ENCODE results near the gene SLC9C2.
"Not testable (repeated sequence)": the region's sequence is repeated elsewhere in the genome, so short reads cannot be mapped to it uniquely, and the experiment has no call there.

Gene SLC9C2

GRCh38 chr1:173603056-173603591, at the start of gene SLC9C2:
Gene SLC9C2 (minus strand): TSS chr1:173603072. CDS start chr1:173601776, 1,296 bp downstream.
- DNase-seq: no peak

DNA sequence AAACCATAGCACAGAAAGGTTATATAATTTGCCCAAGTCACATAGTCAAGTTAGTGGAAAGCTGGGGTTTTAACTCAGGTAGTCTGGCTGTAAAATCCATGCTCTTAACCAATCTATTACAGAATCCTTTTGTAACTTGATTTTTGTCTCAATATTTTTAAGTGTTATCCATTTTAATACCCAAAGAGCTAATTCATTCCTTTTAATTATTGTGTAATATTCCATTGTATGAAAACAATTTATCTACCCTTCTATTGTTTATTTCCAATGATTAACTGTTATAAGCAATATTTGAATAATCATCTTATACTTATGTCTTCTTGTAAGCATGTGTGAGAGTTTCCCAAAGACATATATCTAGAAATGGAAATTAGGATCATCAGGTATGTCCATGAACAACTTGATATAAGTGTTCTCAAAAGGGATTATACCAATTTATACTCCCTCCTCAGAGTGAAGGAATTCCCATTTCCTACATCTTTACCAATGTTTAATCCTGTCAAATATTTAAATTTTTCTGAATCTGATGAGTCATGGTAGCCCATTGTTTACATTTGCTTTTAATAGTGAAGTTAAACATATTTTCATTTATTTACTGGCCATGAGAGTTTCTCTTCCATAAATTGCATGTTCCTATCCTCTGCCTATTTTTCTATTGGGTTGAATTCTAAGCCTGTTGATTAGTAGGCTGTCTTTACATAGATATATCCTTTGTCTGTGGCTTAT, 46.2 kb upstream of the SLC9C2 start:
- DNase-seq: no peak

- no peak for DNase-seq
Measured at GRCh38 chr1:173646656-173647055, 43.8 kb upstream of the SLC9C2 start.

GRCh38 chr1:173642450-173643139, 39.7 kb upstream of the SLC9C2 start:
- not testable (repeated sequence) for DNase-seq

GRCh38 chr1:173639102-173639501, 36.2 kb upstream of the SLC9C2 start:
- DNase-seq: no peak

DNA sequence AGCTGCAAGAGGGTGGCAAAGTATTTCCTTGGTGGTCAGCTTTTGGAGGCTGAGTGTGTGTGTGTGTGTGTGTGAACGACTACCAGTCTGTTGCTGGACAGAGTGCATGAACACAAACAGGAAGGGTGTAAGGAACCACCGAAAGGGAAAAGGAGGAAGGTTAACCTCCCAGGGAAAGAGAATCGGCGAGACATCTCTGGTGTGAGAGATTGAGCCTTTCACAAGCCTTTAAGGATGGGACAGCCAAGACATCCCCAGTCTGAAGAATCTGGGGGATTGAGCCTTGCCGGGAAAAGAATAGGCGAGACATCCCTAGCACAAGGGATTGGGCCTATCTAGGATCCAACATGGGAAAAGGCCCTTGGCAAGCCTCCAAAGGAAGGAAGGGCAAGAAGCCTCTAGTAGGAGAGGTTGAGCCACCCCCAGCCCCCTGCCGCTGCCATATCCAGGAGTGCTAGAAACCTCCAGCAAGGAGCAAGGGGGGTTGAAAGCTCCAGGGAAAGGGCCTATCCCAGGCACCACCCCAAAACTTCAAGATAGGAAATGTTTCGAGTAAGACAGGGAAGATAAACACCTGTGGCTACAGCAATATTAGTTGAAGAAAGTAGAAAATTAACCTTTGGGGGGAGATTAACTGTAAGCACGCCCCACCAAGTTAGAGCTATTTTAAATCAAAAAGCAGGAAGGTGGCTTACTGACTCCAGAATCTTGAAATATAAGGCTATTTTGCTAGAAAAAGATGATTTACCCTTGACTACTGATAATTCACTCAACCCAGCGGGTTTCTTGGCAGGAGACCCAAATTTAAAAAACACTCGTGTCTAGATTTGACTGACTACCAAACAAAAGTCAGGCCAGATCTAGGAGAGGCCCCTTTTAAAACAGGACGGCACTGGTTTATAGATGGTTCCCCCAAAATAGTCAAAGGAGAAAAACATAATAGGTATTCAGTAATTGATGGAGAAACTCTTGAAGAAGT, 35.5 kb upstream of the SLC9C2 start:
- DNase-seq: no peak

DNA sequence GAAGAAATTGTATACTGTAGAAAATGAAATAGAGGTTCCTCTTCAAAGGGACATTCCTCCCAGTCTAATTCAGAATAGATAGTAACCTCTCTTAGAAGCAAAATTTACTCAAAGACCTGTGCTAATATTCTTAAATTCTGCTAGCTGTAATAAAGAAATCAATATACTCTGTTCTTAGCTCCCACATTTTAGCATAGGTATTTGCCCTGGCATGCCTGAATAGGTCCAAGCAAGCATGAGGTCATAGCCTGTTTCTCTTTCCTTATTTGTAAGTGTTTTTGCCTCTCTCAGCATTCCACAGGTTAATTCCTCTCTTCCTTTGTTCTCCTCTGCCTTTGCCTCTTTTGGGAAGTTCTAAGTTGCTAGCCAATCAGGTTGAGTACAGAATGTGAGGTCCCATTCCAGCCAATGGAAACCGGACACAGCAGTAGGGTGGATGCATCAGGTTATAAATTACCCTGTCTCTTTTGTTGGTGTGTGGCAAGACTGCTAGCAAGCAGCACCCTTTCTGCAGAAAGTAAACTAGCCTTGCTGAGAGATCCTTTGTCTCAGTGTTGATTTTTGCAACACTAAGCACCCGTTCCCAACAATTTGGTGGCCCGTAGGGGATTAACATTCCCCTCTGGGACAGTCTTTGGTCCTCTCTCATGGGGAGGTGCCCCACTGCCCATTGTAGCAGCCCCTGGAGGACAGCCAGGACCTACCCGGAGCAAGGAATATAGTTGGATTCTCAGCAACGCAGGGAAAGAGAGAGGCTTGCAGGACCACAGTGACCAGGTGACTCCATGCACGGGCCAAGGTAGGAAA, 34.6 kb upstream of the SLC9C2 start:
- not testable (repeated sequence) for DNase-seq

- DNase-seq: no peak
Measured at GRCh38 chr1:173635116-173635515, 32.2 kb upstream of the SLC9C2 start, which contains the start of gene TEX50. Gene TEX50 (plus strand): TSS chr1:173635338. CDS start chr1:173635522, 184 bp downstream.

- DNase-seq: no peak
Measured at GRCh38 chr1:173628888-173629287, 26.0 kb upstream of the SLC9C2 start.

GRCh38 chr1:173627269-173627668, 24.4 kb upstream of the SLC9C2 start:
- DNase-seq: no peak

DNA sequence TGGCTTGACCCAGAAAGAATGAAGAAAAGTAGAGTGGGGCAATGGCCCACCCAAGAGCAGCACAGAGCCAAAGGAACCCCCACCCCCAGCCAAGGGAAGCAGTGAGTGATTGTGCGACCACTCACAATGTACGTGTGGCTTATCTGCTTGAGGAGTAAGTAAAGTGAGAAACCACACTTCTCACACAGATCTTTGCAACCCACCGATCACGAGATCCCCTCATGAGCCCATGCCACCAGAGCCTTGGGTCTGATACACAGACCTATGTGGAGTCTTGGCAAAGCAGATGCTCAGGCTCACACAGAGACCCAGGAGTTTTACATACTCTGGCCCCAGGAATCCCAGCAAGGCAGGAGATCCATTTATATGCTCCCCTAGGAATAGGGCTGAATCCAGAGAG, 14.0 kb upstream of the SLC9C2 start:
- DNase-seq: no peak

DNA sequence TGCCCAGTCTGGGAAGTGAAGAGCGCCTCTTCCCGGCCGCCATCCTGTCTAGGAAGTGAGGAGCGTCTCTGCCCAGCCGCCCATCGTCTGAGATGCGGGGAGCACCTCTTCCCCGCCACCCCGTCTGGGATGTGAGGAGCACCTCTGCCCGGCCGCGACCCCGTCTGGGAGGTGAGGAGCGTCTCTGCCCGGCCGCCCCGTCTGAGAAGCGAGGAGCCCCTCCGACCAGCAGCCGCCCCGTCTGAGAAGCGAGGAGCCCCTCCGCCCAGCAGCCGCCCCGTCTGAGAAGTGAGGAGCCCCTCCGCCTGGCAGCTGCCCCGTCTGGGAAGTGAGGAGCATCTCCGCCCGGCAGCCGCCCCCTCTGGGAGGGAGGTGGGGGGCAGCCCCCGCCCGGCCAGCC, 10.2 kb upstream of the SLC9C2 start:
- DNase-seq: not testable (repeated sequence)

DNA sequence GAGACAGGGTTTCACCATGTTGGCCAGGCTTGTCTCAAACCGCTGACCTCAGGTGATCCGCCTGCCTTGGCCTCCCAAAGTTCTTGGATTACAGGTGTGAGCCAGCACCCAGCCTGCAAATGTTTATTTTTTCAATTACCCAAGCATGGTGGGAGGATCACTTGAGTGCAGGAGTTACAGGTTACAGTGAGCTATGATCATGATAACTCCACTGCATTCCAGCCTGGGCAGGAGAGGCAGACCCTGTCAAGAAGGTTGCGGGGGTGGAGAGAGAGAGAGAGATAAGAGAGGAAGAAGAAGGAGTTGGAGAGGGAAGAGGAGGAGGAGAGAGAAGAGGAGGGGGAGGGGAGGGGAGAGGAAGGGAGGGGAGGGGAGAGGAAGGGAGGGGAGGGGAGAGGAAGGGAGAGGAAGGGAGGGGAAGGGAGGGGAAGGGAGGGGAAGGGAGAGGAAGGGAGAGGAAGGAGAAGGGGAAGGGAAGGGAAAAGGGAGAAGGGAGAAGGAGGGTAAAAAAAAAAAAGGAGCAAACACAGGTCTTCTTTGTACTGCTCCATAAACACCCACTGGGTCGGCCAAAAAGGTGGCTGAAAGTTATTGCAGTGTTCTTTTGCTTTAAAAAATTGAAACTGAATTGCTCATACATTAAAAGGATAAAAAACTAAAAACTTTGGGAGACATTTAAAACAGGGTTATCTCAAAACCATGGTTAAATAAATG, 5.8 kb upstream of the SLC9C2 start:
- DNase-seq: no peak

DNA sequence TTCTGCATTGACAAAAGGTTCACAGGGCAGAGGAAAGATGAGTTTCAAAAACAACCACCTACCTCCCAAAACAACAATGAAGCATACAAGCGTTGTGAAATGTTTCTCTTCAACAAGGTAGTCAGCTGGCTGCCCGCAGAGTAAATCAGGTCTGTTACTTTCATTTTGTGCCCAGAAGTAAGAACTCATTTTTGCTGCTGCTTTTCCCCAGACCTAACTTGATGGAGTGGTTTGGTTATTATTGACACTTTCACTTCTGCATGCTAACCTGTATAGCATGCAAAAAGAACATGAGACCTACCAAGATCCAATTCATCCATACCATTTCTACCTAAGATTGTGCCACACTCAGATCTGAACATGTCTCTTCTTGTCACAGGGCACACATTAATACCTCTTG, 1.3 kb downstream of the SLC9C2 start:
- DNase-seq: no peak

DNA sequence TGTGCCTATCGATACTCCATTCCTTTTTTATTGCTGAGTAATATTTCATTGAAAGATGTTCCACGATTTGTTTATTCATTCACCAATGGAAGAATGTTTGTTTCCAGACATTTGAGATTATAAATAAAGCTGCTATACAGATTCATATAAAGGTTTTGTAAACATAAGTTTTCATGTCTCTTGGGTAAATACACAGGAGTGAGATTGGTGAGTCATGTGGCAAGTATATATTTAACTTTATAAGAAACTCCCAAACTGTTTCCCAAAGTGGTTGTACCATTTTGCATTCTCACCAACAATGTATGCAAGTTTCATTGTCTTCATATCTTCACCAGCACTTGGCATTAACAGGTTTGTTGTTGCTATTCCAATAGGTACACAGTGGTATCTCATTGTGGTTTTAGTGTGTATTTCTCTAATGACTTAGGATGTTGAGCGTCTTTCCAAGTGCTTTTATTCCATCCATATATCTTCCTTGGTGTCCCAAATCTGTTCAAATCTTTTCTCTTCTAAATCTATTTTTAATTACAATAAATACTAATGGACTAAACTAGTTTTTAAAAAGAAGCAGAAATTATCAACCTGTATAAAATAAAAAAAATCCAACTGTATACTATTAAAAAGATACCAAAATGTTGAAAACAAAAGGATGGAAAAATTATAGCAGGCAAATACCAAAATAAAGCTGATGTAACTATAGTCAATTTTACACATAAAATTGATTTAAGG, 6.6 kb downstream of the SLC9C2 start:
- no peak for DNase-seq

GRCh38 chr1:173591138-173591537, 11.7 kb downstream of the SLC9C2 start:
- DNase-seq: not testable (repeated sequence)

DNA sequence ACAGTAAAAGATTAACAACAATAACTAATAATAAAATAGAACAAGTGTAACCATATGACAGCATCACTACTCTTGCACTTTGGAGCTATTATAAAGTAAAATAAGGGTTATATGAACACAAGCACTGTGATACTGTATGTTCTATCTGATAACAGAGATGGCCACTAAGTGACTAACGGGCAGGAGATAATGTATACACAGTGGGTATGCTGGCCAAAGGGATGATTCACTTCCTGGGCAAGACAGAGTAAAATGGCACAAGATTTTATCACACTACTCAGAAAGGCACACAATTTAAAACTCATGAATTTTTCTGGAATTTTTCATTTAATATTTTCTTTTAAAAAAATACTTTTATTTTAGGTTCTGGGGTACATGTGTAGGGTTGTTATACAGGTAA, 12.3 kb downstream of the SLC9C2 start:
- no peak for DNase-seq

DNA sequence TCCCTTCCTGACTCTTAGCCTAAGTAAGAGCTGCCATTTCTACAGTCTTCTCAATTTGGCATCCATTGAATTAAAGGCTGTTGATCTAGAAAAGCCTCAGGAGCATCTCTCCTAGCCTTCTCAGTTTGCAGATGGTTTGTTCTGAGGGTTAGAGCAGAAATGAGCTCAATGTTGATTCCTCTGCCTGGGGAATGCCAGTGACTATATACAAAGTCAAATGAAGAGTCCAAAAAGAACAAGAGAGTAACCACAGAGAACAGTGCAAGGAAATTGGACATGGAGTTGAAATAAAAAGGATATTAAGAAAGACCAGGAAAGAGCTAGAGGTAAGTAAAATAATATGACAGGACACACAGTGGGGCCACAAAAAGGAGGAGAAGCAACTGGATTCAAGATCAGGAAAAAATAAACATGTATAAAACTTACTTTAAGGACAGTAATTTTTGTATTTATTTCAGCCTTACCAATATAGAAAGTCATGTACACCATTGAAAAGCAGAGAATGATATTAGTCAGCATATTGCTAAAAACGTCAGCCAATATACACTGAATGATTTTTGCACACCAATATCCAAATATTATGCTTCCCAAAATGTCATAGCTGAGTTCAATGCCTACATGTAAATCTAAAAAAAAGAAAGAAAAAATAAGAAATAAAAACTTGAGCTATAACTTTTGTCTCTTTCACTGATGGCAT, 21.3 kb downstream of the SLC9C2 start:
- DNase-seq: no peak

DNA sequence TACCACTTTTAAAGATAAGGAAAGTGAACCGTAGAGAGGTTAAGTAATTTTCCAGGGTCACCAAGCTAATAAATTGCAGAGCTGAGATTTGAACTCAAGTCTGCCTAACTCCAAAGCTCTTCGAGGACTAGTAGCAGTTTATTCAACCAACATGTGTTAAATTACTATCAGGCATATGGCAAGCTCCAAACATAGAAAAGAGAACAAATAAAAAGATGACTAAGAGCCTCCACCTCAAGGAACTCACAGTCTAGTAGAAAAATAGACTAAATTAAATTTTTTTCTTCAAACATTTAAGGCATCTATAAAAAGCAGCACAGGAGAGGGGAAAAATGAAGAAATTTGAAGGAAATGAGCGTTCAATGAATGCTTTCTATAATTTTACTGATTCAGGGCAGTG, 22.2 kb downstream of the SLC9C2 start:
- no peak for DNase-seq

GRCh38 chr1:173580071-173580470, 22.8 kb downstream of the SLC9C2 start:
- DNase-seq: no peak

Measured in activated CD8-positive, alpha-beta memory T cell treated with anti-CD3 and anti-CD28 coated beads, Interleukin-2, amount 50 U/mL, for 4 hours (primary cell).